ENCODE data around the gene NAP1L4.

NAP1L4 gene

GRCh38 chr11:2990617-2991451 lies 1.3 kb downstream of the NAP1L4 start:
- DNase-seq, result peak; percentile 34

GRCh38 chr11:2989551-2989950 lies 2.6 kb downstream of the NAP1L4 start:
- peak; percentile 19 for DNase-seq

GRCh38 chr11:2989006-2989405 lies 3.1 kb downstream of the NAP1L4 start:
- DNase-seq, result peak; percentile 18

- peak; percentile 37 for DNase-seq
Measured at GRCh38 chr11:2987881-2988861, 4.0 kb downstream of the NAP1L4 start.

DNA sequence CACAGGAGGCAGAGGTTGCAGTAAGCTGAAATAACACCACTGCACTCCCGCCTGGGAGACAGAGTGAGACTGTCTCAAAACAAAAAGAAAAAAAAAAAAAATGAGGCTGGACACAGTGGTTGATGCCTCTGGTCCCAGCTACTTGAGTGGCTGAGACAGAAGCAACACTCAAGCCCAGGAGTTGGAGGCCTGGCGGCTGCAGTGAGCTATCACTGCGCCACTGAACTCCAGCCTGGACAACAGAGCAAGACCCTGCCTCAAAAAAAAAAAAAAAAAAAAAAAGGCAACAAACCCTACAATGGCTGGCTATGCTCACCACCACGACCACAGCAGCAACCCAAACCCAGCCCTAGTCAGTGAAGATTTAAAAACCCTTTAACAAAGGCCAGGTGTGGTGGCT lies 8.2 kb downstream of the NAP1L4 start:
- DNase-seq, result no peak

DNA sequence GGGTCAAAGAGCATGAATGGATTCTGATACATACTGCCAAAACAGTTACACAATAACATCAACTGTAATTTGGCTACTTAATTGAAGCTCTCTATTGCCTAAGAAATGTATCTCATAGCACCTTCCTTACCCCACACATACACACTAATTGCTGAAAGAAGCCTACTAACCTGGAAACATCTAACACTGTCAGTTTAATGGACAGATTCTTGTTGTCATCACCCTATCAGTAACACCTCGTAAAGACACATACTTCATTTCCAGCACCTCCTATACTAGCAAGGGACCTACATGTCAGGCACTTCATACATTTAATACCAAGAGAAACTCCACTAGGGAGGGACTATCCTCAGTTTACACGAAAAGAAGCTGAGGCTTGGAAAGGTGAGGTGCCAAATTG lies 9.9 kb downstream of the NAP1L4 start:
- no peak for DNase-seq

GRCh38 chr11:2981130-2981529 lies 11.0 kb downstream of the NAP1L4 start:
- DNase-seq, result no peak

GRCh38 chr11:2980168-2980840 lies 11.8 kb downstream of the NAP1L4 start:
- no peak for DNase-seq

GRCh38 chr11:2977113-2977512 lies 15.0 kb downstream of the NAP1L4 start:
- no peak for DNase-seq

DNA sequence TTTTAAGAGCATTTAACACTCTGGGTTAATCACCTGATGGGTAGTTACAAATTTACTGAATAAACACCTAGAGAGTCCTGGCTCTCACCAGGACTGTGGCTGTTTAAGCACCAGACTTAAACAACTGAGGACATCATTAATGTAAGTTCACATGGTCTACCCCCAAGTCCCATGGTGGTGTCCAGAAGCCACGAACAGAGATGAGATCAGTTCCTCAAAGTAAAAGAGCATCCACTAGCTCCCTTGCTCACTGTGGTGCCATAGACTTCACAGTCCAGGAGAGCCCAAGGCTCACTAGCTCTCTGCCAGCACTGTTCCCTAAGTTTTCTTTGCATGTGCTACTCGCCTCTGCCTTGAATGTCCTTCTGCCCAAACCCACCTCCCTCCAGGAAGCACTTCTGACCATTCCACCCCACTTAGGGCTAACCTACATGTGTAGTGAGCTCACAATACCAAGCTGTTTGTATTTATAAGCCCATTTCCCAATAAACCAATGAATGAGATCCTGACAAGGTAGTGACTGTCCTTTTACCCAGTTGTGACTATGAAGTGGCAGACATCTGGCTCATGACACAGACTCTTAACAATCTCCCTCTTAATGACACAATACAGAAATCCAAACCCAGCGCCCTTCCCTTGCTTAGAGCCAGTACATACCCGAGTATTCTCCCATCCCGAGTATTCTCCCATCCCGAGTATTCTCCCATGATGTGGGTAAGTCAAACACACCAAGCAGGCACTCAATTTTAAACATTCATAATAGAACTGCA lies 15.7 kb downstream of the NAP1L4 start:
- DNase-seq, result no peak

DNA sequence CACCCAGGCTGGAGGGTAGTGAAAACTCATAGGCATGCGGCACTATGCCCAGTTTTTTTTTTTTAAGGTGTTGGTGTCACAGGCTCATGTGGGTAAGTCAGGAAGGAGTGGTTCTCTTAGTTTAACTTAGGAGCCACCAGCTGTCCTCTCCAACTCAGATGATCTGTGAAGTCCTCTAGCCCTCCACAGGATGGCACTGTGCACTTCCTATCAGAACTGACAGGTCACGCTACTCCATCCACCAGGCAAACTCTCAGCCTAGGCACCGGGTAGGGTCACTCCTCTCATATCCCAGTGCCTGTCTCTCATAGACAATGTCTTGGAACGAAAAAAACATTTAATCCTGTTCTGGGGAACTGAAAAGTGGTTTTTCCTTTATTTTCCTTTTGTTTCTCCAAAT lies 16.5 kb downstream of the NAP1L4 start:
- peak; percentile 64 for DNase-seq

DNA sequence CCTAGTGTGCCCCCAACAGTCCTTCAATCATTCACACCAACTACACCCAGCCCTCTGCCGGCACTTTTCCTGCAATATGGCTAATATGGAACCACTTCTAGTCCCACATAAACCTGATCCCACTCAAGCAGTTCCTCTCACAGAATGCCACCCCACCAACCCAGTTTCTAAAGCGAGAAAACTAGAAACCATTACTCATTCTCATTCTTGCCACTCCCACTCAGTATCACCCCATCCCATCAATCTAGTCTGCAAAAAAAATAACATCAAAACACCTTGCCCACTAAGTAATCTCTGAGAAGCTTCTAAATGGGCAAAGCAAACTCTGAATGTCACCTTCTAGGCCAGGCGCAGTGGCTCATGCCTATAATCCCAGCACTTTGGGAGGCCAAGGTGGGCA lies 17.9 kb downstream of the NAP1L4 start:
- DNase-seq, result no peak

DNA sequence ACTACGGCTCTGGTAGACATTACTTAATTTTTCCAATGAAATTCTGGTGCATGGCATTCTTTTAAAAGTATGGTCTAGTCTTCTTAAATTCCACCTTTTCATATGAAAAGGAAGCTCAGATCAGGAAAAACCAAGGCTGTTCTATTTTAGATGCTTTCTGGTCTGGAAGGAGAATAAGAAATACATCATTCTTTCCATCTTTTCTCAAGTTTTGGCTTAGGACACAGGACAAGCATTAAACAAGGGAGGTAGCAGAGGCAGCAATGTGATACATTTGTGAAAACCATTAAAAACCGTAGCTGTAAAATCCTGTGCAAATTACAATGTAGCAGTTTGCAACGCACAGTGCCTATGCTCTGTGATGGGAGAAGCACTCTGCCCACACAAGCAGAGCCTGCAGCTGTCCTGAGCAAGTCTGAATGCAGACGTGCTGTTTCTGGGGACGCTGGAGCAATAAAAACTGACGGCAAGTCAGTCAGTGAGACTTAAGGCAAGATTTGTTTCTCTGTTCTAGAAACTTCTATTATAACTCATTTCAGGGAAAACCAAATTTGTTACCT lies 23.7 kb downstream of the NAP1L4 start:
- no peak for DNase-seq

DNA sequence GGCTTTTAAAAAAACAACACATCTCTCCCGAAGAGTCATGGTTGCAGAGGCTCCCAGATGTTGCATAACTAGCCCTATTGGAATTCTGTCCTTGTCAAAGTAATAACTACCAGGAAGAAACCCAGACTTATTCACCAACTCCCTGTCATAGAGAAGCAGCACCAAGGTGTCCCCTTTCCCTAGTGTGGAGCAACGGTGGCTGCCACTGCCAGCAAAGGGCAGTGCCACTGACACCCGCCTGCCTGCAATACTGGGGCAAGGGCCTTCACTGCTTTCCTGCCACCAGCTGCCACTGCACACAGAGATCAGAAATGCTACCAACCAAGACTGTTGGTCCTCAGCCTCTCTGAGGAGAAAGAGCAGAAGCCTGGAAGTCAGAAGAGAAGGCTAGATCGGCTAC lies 27.3 kb downstream of the NAP1L4 start:
- no peak for DNase-seq

DNA sequence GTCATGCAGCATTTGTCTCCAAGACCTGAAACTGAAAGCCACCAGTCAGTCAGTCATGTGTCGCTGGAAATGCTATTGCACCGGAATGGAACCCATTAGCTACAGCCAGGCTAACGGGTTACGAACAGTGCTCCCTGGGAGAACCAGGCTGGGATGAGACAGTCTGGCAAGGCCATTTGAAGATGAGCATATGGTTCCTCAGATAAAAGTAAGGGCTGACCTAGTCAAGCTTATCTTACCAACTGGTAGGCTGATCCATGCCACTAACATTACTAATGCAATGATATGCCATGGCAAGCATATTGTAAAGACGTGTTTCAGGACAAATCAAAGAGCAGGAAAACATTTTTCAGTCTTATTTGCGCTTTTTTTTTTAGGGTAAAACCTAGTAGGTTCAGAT lies 28.4 kb downstream of the NAP1L4 start:
- no peak for DNase-seq

- no peak for DNase-seq
Measured at GRCh38 chr11:2963112-2963754, 28.9 kb downstream of the NAP1L4 start.

DNA sequence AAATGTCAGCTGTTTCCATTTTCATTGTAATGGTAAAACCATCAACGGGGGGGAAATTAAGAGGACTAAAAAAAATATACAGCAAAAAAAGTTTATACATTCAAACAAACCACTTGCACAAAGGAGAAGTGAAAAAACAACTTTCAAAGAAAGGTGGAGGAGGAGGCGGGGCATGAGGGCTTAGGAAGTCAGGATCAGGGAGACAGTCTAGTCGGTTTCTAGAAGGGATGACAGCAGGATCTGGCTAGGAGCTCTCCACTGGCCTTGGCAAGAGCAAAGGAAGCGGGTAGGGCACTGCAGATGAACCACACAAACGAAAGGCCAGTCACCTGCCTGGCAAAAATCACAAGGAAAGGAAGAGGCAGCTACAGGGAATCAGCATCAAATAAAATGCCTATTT lies 31.0 kb downstream of the NAP1L4 start:
- DNase-seq, result no peak

DNA sequence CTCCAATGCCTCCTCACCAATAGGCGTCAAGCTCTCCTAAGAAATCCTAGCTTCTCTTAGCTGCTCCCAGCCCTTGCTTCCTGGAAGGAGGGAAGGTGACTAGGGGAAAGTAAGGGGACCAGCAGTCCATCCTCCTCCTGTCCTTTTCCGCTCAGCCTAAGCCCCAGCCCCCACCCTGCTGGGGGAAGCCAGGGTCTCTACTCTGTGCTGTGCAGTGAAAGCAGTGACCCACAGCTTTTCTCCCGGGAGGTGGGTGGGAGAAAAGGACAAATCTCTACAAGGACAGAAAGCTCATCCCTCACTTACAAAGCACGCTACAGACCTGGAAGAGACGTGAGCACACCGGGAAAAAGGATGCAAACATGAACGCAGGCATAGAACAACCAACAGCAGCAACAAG lies 32.0 kb downstream of the NAP1L4 start:
- DNase-seq, result no peak

GRCh38 chr11:2958251-2958650 lies 33.9 kb downstream of the NAP1L4 start:
- DNase-seq, result no peak

DNA sequence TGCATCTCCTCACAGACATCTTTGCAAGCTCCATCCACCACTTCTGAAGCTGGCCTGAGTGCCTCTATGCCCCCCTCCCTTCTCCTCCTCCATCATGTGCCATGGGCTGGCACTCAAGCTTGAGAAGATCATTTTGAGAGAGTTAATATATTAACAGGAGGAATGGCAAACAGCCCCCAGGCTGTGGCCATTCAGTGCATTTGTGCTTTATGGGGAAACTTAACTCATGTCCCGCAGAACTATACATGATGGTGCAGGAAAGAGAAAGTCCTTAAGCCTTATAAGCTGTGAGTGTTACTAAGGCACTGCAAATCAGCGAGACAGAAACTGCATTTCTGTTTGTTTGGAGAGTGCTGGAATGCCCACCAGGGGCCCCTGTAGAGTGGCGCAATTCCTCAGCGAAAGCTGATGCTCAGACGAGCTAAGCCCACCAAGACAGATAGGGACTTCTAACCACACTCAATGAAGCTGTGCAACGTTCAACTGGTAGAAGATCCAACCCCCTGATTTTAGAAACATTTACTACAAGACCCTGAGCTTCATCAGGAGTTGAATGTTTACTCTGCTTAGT lies 36.1 kb downstream of the NAP1L4 start:
- no peak for DNase-seq

GRCh38 chr11:2954263-2954662 lies 37.9 kb downstream of the NAP1L4 start:
- DNase-seq, result no peak

All from CD4-positive, alpha-beta T cell treated with Interleukin-17A for 1 hour (primary cell).